Head of caudate nucleus (tissue), 42 donors: ENCODE measurements around the gene DIRAS3.
"Not testable (repeated sequence)": the region's sequence is repeated elsewhere in the genome, so short reads cannot be mapped to it uniquely, and the experiment has no call there.

Experiments
- DNase-seq, 42 donors: peaks; one replicate each; pipeline versions ENCODE4 v3.0.0 to v3.0.0-alpha.2; 2020 to 2021; ENCODE audit warnings: mixed read lengths in 7 of 42
- intact Hi-C: fragments of 100-400 bp; cut with DNase I; formaldehyde crosslinking; loops from one replicate; pipeline ENCODE4 v1.15.0; 2022

The DIRAS3 gene

DNA sequence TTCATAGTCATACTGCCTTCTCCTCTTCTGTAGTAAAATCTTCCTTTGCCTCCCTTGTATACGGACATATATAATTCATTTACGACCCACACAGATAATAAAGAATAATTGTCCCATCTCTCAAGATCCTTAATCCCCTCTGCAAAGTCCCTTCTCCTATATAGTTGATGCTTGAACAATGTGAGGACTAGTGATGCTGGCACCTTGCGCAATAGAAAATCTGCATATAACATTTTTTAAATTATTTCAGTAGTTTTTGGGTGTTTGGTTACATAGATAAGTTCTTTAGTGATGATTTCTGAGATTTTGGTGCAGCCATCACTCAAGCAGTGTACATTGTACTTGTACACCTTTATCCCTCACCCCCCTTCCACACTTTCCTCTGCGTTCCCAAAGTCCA is 21.0 kb downstream of the DIRAS3 start:
- intact Hi-C loops: no loop called here

DNA sequence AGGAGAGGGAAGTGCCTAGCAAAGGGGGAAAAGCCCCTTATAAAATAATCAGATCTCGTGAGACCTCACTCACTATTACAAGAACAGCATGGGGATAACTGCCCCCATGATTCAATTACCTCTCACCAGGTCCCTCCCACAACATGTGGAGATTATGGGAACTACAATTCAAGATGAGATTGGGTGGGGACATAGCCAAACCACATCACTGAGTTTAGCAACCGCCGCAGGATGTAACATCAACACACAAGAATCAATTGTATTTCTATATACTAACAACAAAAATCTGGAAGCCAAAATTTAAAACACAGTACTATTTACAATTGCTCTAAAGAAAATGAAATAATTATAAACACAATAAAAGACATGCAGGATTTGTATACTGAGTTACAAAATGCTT is 21.9 kb downstream of the DIRAS3 start:
- intact Hi-C loops: no loop called here
- no peak for DNase-seq

More for the DNA sequence above, 21.0 kb downstream of the DIRAS3 start:
- no peak for DNase-seq

DNA sequence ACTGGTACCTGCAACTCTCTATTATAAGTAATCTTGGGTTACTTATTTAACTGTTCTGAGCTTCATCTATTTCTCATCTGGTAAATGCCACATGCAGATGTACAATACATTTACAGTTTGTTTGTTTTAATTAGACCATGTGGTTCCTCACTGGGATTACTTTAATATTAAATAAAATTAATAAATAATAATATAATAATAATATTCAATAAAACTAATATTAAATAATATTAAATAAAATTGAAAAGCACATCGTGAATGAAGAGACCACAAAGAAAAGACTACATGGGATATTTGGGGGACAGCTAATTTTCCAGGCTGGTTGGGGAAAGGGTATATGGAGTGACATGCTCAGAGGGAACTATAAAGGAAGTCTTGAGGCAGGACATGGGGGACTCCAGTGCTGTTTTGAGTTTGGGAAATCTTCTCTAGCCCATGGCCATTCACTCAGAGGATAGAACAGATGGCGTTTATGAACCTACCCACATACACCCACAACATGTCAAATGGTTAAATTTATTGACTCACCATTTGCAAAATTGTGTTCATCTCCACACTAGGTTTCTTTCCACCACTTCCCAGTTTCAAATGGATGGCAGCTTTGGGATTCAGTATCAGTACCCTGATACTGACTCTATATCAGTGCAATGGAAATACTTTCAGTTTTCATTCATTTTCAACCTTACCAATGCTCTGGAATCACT is 25.6 kb downstream of the DIRAS3 start:
- DNase-seq: no peak
- intact Hi-C loops: no loop called here

DNA sequence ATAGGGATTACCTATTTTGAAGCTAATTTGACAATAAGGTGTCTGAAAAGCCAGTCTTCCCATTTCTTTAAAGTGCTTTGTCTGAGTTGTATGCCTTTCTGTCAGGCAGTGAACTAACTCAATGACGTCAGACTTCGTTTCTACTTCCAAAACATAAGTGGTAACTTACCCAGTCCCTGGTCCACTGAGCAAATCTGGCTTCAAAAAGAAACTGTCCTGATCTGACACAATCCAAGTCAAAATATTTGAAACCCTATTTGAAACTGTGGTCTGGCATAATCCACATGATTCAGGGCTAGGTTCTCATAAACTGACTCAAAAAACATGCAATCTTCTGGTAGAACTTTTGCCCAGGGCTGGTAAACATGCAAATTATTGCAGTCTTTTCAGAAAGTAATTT is 34.0 kb downstream of the DIRAS3 start:
- intact Hi-C loops: no loop called here
- no peak for DNase-seq

DNA sequence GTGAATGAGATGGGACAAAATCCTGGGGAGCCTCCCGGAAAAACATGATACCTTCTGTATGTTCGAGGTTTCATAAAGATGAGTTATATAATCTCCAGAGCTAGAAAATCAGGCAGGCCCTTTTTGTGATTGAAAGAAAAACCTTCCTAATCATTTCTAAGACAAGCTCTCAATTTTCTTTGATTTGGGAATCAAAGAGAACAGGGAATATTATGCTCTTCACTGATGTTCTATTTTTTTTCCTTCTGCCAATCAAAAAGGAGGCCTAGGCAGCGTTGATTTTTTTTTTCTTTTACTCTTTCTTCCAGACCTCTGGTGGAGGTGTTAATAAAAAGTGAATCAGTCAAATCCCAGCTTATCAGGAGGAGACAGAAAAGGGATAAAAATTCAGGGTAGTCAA is 34.5 kb downstream of the DIRAS3 start:
- intact Hi-C loops: no loop called here
- no peak for DNase-seq

DNA sequence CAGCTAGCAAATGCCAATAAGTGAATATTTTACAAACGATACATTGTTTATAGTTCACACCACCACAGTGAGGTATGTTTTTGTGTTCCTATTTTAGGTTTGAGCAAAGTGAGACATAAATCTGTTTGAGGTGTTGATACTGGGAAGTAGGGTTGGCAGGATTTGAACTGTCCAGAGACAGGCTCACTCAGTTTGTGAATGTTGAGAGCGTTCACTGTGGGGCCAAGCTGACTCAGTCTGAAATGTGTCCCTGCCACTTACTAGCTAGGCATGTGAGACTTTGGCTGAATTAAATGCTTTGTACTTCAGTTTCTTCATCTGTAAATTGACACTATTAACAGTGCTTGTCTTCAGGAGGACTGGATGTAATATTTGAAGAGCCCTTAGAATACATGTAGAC is 35.1 kb downstream of the DIRAS3 start:
- intact Hi-C loops: no loop called here
- no peak for DNase-seq

DNA sequence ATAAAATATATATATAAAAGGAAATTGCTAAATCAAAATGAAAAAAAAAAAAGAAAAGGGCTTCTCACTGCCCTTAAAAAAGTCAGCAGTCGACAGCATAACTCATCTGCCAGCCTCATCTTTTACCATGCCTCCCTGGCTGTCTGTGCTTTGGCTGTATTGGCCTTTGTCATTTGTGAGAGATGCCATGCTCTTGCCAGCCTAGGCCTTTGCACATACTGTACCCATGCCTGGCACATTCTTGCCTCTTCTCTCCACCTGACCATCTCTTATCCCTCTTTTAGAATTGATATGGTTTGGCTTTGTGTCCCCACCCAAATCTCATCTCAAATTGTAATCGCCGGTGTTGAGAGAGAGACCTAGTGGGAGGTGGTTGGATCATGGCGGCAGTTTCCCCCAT is 37.1 kb downstream of the DIRAS3 start:
- no peak for DNase-seq
- intact Hi-C loops: no loop called here

DNA sequence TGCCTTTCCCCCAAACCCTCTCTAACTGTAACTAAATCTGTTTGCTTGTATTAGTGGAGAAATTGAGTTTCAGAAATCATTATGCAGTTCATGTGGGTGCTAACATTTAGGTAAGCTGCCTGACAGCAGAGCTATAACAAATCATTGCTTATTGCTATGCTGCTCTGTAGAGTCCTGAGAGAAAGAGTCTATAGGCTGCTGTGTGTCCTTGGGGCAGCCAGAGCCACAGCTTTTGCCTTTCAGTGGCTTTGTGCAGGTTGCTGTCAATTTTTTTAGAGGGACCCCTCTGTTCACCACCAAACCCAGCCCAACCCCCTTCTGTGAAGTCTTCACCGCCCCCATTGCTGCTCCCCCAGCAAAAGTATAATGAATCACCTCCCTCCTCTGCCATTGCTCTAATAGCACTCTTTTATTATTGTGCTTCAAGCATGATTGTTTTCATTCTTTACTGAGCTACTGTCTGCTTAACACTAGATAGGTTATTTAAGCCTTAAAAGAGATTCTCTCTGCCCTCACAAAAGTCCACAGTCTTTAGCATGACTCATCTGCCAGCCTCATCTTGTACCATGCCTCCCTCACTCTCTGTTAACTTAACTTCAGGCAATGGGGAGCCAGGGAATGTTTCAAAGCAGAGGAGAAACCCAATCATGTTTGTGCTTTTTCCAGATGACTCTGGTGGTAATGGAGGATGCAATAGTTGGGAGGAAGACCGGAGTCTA is 38.6 kb downstream of the DIRAS3 start:
- DNase-seq: peak in 39 of 42 donors; percentile 2 to 74 (median 34)
- intact Hi-C loops: no loop called here

DNA sequence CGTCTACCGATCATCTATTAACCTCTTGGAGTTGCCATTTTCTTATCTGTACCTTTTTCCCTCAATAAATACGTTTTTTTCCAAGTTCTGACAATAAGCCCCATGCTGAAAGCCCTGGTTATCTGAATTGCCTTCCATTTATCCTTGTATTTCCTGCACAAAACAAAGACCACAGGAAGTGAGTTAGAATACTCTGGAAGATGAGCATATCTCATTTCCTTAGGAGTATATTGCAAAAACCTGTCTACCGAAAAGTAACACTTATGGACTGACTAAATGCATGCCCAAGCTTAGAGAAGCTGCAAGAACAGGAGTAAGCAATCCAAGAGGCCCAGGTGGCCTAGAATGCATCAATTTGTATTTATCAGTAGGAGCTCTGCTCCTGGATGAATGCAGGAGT is 39.9 kb downstream of the DIRAS3 start:
- DNase-seq: no peak
- intact Hi-C loops: no loop called here

DNA sequence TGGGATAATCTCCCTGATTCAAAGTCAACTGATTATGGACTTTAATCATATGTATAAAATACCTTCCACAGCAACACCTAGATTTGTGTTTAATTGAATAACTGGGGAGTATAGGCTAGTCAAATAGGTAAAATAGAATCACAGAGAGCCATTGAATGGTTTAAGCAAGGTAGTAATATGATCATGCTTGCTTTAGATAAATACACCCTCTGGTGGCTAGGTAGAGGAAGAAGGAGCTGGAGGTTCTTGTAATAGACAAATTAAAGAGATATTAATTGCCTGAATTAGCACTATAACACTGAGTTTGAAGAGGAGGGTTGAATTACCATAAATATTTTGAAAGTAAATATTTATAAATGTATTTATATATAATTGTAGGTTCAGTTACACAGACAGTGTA is 40.3 kb downstream of the DIRAS3 start:
- intact Hi-C loops: no loop called here
- no peak for DNase-seq

DNA sequence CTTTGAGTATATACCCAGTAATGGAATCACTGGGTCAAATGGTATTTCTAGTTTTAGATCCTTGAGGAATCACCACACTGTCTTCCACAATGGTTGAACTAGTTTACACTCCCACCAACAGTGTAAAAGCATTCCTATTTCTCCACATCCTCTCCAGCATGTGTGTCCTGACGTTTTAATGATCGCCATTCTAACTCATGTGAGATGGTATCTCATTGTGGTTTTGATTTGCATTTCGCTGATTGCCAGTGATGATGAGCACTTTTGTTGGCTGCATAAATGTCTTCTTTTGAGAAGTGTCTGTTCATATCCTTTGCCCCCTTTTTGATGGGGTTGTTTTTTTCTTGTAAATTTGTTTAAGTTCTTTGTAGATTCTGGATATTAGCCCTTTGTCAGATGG is 46.8 kb downstream of the DIRAS3 start:
- intact Hi-C loops, DNase-seq: not testable (repeated sequence)

DNA sequence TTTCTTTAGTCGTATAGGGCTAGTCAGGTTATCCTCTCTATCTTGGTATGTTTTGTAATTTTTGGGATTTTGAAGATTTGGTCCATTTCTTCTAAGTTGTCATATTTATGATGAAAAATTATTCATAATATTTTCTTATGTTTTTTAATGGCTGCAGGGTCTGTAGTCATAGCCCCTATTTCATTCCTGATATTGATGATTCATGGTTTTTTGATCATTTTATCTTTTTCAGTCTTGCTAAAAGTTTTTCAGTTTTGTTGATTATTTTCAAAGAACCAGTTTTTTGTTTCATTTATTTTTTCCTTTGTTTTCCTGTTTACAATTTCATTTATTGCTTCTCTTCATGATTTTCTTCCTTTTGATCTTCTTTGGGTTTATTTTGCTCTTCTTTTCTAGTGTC is 50.2 kb downstream of the DIRAS3 start:
- intact Hi-C loops: no loop called here

DNA sequence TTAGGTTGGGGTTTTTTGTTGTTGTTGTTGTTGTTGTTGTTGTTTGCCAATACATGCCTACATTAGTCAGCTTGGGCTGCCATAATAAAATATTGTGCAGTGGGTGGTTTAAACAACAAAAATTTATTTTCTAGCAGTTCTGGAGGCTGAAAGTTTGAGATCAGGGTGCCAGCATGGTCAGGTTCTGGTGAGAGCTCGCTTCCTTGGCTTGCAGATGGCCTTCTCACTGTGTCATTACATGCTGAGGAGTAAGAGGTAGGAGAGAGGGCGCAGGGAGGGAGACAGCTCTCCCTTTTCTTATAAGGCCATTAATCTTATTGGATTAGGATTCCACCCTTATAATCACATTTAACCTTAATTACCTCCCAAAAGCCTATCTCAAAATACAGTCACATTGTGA is 52.7 kb downstream of the DIRAS3 start:
- no peak for DNase-seq
- intact Hi-C loops: no loop called here

More for the DNA sequence above, 50.2 kb downstream of the DIRAS3 start:
- no peak for DNase-seq
